HG03521 (cell line): ENCODE data around the gene LAP3.
"Not testable (repeated sequence)": the region's sequence is repeated elsewhere in the genome, so short reads cannot be mapped to it uniquely, and the experiment has no call there.

Source experiments
- ATAC-seq: cut with Tn5 transposase; IDR thresholded peaks from one replicate; pipeline ENCODE4 v1.9.1; 2021; ENCODE audit warnings: mild to moderate bottlenecking, moderate library complexity; ENCODE audit not compliant: unreplicated experiment

LAP3 gene

DNA sequence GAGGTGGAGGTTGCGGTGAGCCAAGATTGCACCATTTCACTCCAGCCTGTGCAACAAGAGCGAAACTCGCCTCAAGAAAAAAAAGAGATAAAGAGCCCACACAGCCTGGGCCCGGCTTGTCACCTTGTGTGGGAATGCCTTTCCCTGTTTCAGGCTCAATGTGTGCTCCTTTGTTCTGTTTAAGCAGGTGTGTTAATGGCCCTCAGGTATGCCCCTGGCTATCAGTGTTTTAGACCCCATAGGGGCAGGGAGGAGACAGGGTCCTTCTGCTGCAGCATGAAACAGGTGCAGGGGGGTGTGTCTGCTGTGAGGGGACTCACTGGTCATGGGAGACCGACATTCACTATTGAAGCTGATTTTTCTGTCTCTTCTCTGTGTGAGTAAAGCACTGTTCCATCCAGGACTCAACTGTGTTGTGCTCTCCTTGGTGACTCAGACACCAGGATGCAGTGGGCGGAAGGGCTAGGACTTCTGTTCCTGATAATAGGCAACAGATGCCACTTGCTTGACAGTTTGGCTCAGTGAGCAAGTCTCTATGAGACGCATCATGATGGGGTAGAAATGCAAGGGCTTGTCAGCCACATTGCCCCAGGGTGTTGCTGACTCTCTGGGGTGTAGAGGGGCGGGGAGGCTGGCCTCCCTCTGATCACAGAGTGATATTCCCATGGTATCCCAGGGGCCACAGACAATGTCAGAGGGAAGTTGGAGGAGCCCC lies 15.6 kb upstream of the LAP3 start:
- no peak for ATAC-seq

DNA sequence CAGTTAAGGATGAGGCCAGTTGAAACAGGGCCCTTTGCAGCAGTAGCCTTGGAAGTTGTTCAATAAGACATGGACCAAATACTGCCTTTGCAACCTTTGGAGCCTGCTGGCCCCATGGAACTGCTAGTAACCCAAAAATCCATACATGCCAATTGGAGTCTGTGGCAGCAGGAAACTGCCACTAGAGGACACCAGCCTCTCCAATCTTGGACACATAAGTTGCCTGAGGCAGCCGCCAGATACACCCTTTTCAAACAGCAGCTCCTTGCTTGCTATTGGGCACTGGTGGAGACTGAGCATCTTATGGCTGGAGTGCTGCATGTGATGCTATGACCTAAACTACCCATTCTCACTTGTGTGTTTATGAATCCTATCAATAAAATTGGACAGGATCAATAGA lies 14.8 kb upstream of the LAP3 start:
- ATAC-seq = no peak

DNA sequence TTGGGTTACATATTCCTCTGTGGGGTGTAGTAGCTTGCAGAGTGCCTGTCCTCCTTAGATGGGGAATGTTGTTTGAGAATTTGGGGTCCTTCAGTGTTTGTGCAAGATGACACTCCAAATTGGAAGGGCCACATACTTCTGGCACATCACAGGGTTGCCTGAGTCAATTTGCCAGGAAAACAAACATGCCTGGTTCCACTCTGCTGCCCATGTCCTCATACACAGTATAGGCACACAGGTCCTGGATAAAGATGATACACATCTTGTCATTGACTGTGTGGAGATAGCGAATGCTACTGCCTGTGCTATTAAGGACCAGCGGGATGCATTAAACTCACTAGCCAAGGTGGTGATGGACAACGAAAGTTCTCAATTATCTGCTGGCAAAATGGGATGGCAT lies 11.2 kb upstream of the LAP3 start:
- ATAC-seq = no peak

DNA sequence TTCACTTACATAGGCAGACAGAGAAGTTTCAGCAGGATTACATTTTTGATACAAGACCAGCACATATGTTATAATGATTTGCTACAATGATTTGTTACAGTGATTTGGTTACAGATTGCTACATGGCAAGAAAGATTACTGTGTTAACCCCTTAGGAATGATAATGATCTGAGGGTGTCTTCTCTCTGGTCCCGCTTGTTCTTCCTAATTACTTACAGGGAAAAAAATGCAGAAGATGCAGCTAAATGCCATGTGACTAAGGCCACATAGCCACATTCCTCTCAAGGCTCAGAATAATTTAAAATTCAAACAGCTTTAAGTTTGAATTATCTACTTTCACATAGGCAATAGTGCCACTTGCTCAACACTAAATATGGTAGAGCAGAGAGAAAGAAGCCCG lies 9.7 kb upstream of the LAP3 start:
- ATAC-seq = no peak

DNA sequence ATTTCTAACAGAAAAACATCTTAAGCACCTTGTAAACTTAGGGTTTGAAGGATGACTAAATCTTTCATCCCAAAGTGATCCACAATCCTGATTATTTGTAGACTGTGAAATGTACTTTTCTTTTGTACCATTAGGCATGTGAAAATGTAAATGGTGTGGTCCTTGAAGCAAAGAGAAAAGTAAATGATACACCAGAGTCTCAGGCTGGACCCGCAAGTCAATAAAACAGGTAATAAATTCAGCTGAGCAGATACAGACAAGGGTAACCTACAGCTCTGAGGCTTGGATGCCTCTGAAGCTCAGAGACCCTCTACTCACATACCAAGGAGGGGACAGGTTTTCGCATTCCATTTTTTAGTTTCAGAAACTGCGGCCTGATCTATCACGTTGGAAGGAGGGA lies 2.8 kb upstream of the LAP3 start:
- ATAC-seq = no peak

DNA sequence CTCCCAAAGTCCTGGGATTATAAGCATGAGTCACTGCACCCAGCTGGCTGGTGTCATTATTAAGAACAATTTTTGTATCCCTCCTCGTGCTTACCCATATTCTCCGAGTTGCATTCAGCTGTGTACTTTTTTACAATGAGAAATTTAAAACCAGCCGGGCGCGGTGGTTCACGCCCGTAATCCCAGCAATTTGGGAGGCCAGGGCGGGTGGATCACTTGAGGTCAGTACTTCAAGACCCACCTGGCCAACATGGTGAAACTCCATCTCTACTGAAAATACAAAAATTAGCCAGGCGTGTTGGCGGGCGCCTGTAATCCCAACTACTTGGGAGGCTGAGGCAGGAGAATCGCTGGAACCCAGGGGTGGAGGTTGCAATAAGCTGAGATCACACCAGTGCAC lies 1.8 kb upstream of the LAP3 start:
- ATAC-seq = not testable (repeated sequence)

DNA sequence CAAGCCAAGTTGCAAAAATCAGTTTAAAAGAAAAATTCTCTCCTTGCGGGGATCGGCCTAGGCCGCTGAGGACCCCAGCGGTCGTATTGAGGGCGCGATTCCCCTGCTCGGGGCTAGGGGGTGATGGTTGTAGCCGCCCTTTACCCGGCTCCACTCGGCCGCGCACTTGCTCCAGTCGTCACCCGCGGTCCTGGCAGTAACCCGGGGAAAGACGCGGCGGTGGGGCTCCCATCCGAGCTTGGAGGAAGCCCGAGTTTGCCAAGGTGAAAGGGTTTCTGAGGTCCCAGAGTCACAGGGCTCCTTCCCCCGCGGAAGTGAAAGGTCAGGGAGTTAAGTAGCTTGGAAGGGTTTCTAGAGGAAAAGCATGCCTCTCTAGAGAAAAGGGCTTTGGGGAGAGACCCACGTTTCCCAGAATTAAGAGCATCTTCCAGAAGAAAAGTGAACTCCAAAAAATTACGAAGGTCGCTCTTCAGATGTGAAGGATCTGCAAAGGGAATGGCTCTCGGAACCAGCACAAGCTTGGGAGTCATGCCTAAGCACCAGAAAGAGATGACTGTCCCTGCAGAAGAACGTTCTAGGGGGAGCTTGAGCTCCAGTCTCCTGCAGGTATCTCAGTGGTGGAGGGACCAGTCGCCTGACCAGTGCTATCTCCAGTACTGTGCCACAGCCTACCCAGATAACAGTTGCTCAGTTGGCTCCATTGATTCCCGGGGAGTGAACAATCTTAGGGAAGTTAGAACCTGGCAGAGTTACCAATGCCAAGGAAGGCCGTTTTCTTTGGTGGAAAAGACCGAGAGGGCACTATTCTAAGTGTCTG lies 875 bp downstream of the LAP3 start:
- peak; percentile 5 for ATAC-seq

DNA sequence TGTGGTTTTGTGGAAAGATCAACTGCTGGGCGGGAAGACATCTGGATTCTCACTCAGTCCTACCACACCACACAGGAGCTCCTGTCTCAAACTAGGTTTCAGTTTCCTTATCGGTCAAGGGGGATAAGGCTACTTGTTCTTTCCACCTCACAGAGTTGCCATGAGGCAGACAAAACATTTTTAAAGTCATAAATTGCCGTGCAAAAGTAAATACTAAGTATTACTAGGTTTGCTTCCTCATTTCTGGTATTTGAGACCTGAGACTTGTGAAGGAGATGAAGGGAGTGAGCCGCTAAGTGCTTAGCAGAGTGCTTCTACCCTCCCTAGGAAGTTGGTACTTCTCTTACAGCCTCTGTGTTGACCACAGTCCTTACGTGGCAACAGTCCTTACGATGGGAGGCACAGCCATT lies 1.5 kb downstream of the LAP3 start:
- peak; percentile 14 for ATAC-seq

DNA sequence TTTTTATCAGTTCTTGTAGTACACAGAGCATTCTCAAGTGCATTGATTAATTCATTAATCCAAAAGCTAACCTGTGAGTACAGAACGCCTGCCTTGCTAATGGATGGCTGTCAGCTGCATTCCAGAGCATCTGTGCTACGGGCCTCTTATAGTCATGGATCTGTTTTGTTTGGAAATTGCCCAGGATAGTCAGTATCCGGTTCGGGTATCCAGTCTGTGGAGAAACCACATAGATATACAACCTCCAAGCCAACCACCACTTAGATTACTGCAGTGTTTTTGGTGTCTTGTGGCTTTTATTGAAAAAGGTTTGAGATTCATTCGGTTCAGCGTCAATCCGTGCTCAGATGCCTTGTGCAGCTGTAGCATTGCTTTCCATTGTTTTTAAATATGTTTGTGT lies 4.0 kb downstream of the LAP3 start:
- ATAC-seq = no peak

DNA sequence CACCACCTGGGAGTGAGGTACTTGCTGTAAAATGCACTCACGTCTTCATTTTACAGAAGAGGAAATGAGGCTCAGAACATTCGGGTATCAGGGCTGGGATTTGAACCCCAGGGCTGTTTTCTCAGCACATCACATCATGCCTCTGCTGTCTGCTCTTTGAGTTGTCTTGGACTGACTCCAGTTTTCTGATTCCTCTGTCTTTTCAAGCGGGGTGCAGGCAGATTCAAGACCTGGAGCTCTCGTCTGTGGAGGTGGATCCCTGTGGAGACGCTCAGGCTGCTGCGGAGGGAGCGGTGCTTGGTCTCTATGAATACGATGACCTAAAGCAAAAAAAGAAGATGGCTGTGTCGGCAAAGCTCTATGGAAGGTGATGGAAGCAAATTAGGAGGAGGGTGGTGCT lies 6.3 kb downstream of the LAP3 start:
- no peak for ATAC-seq

DNA sequence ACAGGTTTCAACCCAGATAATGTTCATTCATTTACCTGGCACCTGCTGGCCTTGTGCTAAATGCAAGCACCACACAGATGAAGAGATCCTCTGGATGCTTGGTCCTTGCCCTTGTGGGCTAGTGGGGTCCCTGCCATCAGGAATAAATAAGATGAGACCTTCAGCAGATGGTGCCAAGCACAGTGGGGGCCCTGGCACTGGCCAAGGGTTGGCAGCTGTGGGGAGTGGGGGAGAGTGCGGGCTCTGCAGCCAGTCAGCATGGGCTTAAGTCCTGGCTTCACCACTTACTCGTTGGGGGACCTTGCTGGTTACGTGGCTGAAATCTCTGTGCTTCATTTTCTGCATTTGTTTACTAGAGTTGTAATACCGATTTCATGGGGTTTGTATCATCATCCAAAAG lies 6.9 kb downstream of the LAP3 start:
- ATAC-seq = no peak

DNA sequence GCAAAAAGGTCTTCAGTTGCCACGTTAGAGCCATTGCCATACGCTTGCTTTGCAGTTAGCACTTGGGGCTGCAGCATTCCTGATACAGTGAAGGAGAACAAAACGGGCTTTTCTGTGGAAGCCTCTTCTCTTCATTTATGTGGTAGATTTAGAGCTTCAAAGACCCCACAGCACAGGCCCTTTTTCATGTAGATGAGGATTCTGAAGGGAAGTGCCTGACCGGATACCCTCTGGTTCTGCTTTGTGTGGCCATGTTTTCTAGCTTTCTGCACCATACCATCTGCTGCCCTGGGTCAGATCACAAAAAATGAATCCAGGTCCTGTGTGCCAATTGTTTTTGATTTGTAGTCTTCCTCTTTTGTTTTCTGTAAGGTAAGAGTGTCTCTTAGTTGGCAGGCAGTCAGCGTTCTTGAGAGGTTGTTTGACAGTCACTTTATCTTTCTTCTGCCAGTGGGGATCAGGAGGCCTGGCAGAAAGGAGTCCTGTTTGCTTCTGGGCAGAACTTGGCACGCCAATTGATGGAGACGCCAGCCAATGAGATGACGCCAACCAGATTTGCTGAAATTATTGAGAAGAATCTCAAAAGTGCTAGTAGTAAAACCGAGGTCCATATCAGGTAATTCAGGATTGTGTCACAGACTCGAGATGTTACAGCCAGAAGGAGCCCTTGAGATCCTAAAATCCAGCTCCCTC lies 7.7 kb downstream of the LAP3 start:
- ATAC-seq = no peak

DNA sequence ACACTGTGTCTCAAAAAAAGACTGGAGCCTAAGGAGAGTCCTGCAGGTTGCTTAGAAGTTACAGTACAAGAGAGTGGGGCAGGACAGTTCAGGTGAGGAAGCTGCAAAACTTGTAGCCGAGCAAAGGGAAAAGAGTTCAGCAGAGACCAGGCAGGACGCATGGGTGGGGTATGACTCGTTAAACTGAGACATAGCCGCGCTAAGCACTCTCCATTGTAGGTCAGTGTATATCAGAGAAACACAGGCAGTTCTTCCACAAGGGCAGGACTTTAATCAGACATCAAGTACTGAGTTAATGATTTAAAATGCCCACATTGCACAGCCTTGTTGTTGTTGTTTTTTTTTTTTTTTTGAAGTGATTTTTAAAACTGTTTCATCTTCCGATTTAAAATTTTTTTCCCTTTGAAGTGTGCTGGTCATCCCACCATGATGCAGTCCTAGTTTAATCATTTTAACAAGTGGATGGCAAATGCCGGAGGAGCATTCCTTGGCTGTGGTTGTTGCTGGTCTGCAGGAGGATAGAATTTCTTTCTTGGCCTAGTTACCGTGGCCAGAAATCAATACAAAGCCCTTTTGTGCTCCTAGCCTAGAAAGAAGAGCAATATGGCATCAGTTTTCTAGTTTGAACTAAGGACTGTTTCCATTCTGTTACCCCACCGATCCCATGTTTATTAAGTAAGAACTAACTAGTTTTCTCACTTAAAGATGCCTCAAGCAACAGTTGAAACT lies 10.3 kb downstream of the LAP3 start:
- no peak for ATAC-seq

DNA sequence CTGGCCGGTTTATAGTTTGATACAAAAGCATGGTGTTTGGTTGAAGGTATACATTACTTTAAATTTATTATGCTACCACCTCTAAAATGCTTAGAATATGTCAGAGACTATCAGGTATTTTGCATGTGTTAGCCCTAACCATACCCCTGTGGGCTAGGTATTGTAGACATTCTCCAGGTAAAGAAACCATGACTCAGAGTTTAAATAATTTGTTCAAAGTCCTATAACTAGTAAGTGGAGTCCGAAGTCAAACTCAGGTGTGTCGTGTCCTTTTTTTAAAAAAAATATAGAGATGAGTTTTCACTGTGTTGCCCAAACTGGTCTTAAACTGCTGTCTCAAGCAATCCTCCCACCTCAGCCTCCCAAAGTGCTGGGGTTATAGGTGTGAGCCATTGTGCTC lies 12.4 kb downstream of the LAP3 start:
- no peak for ATAC-seq

DNA sequence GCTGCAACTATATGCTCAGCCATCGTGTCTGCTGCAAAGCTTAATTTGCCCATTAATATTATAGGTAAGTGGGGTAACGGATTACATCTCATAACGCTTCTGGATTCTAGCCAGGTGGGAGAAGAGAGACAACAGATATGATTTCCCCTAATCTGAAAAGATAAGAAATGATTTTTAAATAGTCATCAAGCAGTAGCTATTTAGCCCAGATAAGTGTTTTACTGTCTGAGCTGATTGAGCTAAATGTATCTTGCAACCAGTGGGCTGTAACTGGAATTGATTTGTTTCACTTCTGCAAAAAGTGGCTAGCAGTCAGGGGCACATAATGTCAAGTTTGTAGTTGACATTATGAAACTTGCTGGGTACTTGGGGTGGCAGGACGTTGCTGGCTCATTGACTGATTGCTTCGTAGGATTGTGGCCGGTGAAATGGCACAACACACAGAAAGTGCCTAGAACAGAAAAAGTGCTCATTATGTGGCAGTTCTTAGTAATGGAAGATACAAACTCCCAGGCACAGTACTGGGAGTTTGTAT lies 18.5 kb downstream of the LAP3 start:
- ATAC-seq = peak; percentile 81

DNA sequence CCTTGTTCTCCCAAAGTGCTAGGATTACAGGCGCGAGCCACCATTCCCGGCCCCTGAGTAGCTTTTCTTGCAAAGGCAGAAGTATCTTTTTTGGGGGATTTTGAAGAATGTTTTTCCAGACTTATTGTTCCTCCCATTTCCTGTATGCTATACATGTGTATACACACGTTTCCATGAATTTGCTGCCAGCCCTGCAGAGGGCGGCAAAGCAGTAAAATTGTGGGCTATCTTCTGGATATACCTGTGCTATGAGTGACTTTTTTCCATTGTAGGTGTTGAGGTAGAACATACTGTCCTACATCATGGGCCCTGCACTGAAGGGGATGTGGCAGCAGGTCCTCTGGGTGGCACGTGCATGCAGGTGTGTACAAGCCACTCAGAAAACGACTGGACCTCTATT lies 20.5 kb downstream of the LAP3 start:
- no peak for ATAC-seq

DNA sequence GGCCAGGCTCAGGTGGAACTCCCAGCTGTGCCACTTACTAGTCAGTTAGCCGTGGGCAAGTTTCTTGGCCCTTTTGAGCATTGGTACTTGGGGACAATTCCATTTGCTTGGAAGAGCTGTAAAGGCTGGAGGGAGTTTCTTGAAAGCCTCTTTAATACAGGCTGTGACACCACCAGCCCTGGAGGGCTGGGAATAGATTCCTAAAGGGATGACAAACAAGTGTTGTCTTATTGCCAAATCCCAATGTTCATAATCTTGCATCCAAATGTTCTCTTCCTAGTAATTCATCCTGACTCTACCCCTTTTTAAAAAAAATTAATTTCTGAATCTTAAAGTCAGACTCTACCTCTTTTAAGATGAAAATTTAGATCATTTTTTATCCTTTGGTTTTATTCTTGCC lies 22.8 kb downstream of the LAP3 start:
- no peak for ATAC-seq

DNA sequence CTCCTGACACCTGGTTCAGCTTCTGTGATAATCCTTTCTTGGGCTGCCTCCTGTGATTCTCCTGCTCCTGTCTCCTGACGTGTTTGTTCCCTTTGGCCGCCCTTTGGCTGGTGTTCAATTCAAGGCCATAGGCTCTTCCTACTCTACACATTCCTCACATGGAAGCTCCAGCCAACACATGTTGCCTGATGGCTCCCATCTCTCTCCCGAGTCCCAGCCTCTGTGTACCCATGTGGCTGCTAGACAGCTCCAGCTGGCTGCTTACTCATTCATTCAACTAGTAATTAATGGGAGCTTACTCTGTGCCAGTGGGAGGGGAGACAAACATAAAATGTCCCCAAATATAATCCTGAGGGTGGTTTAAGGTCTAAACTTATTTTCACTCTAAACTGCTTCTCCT lies 28.2 kb downstream of the LAP3 start:
- no peak for ATAC-seq

DNA sequence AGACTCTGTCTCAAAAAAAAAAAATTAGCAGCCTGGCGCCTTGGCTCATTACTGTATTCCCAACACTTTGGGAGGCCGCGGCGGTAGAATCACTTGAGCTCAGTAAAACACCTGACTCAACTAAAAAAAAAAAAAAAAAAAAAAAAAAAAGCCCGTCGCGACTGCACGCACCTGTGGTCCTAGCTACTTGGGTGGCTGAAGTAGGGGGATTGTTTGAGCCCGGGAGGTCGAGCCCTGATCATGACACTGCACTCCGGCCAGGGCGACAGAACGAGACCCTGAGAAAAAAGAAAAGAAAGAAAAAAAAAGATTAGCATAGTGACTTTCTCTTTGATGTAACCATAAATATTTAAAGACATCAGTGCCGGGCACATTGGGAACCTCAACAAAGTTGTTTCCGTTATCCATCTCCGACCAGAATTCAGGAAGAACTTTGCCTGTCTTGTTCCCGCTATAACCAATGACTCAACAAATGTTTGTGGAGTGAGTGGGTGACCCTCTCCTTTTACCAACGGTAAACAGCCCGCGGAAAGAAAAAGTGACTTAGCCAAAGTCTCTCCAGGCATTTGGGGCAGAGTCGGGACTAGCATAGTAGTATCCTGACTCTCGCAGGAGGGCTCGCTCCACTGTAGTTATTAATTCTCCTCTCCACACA lies 36.9 kb downstream of the LAP3 start:
- peak; percentile 45 for ATAC-seq
